GM06990 (cell line): Measurements from ENCODE around the gene GNAS.
"Not testable (repeated sequence)": the region's sequence is repeated elsewhere in the genome, so short reads cannot be mapped to it uniquely, and the experiment has no call there.

Source experiments
- DNase-seq: peaks from one replicate; pipeline ENCODE4 v3.0.0-alpha.2; 2011; ENCODE audit not compliant: insufficient read length; ENCODE audit errors: extremely low read depth
- H3K27me3 ChIP-seq: replicated peaks from 2 replicates; pipeline ENCODE4 v1.6.0; 2011; ENCODE audit warnings: low read length; ENCODE audit not compliant: control insufficient read depth, insufficient read depth
- H3K36me3 ChIP-seq: 2 replicates; pipeline ENCODE4 v1.5.1; 2011; ENCODE audit warnings: low read length; ENCODE audit not compliant: control insufficient read depth, insufficient read depth
- H3K4me3 ChIP-seq: replicated peaks from 2 replicates; pipeline ENCODE4 v1.5.1; 2011; ENCODE audit warnings: low read depth, mild to moderate bottlenecking, control low read depth, low read length
- CTCF ChIP-seq: IDR thresholded peaks from 2 replicates; pipeline ENCODE4 v1.5.1; 2011; ENCODE audit warnings: low read length, control low read depth, mild to moderate bottlenecking, inconsistent platforms; ENCODE audit not compliant: insufficient read depth, poor library complexity, severe bottlenecking

Gene GNAS

GRCh38 chr20:58824843-58825242, 27.7 kb upstream of the GNAS start:
- Histone ChIP-seq H3K36me3 (no peaks in the 10 kb centered on the region), H3K4me3 (no peak overlapping the region), H3K27me3 (no peaks in the 10 kb centered on the region)
- TF ChIP-seq CTCF, result no peak
- no peak for DNase-seq

GRCh38 chr20:58825450-58825849, 27.1 kb upstream of the GNAS start:
- no peaks in the 10 kb centered on the region for H3K27me3 ChIP-seq
- no peak for DNase-seq
- no peak overlapping the region for H3K4me3 ChIP-seq
- TF ChIP-seq CTCF, result no peak
- no peaks in the 10 kb centered on the region for H3K36me3 ChIP-seq

GRCh38 chr20:58826271-58826670, 26.2 kb upstream of the GNAS start:
- no peak for DNase-seq
- no peak overlapping the region for H3K4me3 ChIP-seq
- no peak for TF ChIP-seq CTCF
- H3K27me3 ChIP-seq, result no peaks in the 10 kb centered on the region
- H3K36me3 ChIP-seq, result no peaks in the 10 kb centered on the region

- Histone ChIP-seq H3K4me3 (no peak overlapping the region), H3K27me3 (no peaks in the 10 kb centered on the region), H3K36me3 (no peaks in the 10 kb centered on the region)
- DNase-seq, result no peak
- TF ChIP-seq CTCF, result no peak
Observed at GRCh38 chr20:58828136-58828535, 24.4 kb upstream of the GNAS start.

- H3K27me3 ChIP-seq, DNase-seq, H3K36me3 ChIP-seq, H3K4me3 ChIP-seq: not testable (repeated sequence)
Observed at GRCh38 chr20:58828804-58829203, 23.7 kb upstream of the GNAS start.

- no peak for DNase-seq
- H3K4me3 ChIP-seq, result no peak overlapping the region
- no peaks in the 10 kb centered on the region for H3K27me3 ChIP-seq
- H3K36me3 ChIP-seq, result peaks cover 3% of the 10 kb centered on the region; the same call in 1 of the 2 replicates
- TF ChIP-seq CTCF, result no peak
Observed at GRCh38 chr20:58829531-58829941, 23.0 kb upstream of the GNAS start.
